GM18868 (cell line): Measurements from ENCODE around the gene PPP2R3A.

Source experiments
- ATAC-seq: cut with Tn5 transposase; IDR thresholded peaks from one replicate; pipeline ENCODE4 v1.9.1; 2021; ENCODE audit warnings: mild to moderate bottlenecking, moderate library complexity; ENCODE audit not compliant: unreplicated experiment

PPP2R3A gene

GRCh38 chr3:136022529-136023263, 57.2 kb downstream of the PPP2R3A start:
- ATAC-seq, result no peak

- no peak for ATAC-seq
Observed at GRCh38 chr3:136023264-136023978, 57.9 kb downstream of the PPP2R3A start.

- ATAC-seq, result no peak
Observed at GRCh38 chr3:136036306-136036705, 70.8 kb downstream of the PPP2R3A start.

- no peak for ATAC-seq
Observed at GRCh38 chr3:136038668-136039067, 73.1 kb downstream of the PPP2R3A start.

GRCh38 chr3:136042608-136043221, 77.2 kb downstream of the PPP2R3A start:
- ATAC-seq, result no peak

GRCh38 chr3:136044980-136045745, 79.6 kb downstream of the PPP2R3A start:
- no peak for ATAC-seq

GRCh38 chr3:136048068-136048467, 82.5 kb downstream of the PPP2R3A start:
- ATAC-seq, result no peak

- ATAC-seq, result no peak
Observed at GRCh38 chr3:136050250-136050649, 84.7 kb downstream of the PPP2R3A start.

- no peak for ATAC-seq
Observed at GRCh38 chr3:136055491-136055890, 90.0 kb downstream of the PPP2R3A start.

- ATAC-seq, result no peak
Observed at GRCh38 chr3:136067211-136067610, 101.7 kb downstream of the PPP2R3A start.

GRCh38 chr3:136068708-136069107, 103.2 kb downstream of the PPP2R3A start:
- no peak for ATAC-seq

GRCh38 chr3:136069933-136070332, 104.4 kb downstream of the PPP2R3A start:
- ATAC-seq, result no peak

GRCh38 chr3:136070334-136070733, 104.8 kb downstream of the PPP2R3A start:
- no peak for ATAC-seq

GRCh38 chr3:136070953-136071949, 105.7 kb downstream of the PPP2R3A start:
- ATAC-seq, result no peak

- no peak for ATAC-seq
Observed at GRCh38 chr3:136074546-136075170, 109.1 kb downstream of the PPP2R3A start.

GRCh38 chr3:136075218-136075808, 109.8 kb downstream of the PPP2R3A start:
- ATAC-seq, result peak; percentile 70

GRCh38 chr3:136075811-136076210, 110.3 kb downstream of the PPP2R3A start:
- ATAC-seq, result no peak

- no peak for ATAC-seq
Observed at GRCh38 chr3:136078421-136079364, 113.2 kb downstream of the PPP2R3A start.
